GM20000 (cell line): ENCODE results near the gene CARD19.
"Not testable (repeated sequence)": the region's sequence is repeated elsewhere in the genome, so short reads cannot be mapped to it uniquely, and the experiment has no call there.

Experiments
- DNase-seq: peaks from one replicate; pipeline ENCODE4 v3.0.0; 2012; ENCODE audit warnings: low spot score
- CTCF ChIP-seq: IDR thresholded peaks from 2 replicates; pipeline ENCODE4 v1.5.1; 2012; ENCODE audit warnings: mild to moderate bottlenecking, control low read depth; ENCODE audit errors: extremely low read depth, missing control alignments

Gene CARD19

GRCh38 chr9:93141771-93142483 lies 45.9 kb downstream of the CARD19 start:
- no peak for TF ChIP-seq CTCF

GRCh38 chr9:93143830-93144530 lies 48.0 kb downstream of the CARD19 start:
- DNase-seq, result no peak
- no peak for TF ChIP-seq CTCF

More at GRCh38 chr9:93141771-93142483, 45.9 kb downstream of the CARD19 start:
- DNase-seq, result no peak

GRCh38 chr9:93146696-93147095 lies 50.7 kb downstream of the CARD19 start:
- not testable (repeated sequence) for DNase-seq

- TF ChIP-seq CTCF, result no peak
- no peak for DNase-seq
Observed at GRCh38 chr9:93147632-93148031, 51.6 kb downstream of the CARD19 start.

GRCh38 chr9:93148721-93149120 lies 52.7 kb downstream of the CARD19 start:
- no peak for DNase-seq
- no peak for TF ChIP-seq CTCF

- TF ChIP-seq CTCF, result no peak
- no peak for DNase-seq
Observed at GRCh38 chr9:93149361-93149760, 53.3 kb downstream of the CARD19 start.

- TF ChIP-seq CTCF, result no peak
- DNase-seq, result no peak
Observed at GRCh38 chr9:93151097-93151784, 55.2 kb downstream of the CARD19 start.
